Endothelial cell of umbilical vein (primary cell): ENCODE measurements around the gene PCTP. TPM values are rescaled to one million over a fixed set of nuclear protein-coding genes. Genes with fewer than 3 reads are reported as not detected.

Source experiments
- BruUV-seq: library from RNA; stranded (reverse); fragments of 400-500 nt; replicated peaks from 2 replicates; lab custom pipeline; 2021; lab: Mats Ljungman, UMichigan
- CTCF ChIA-PET: fragments of 300-600, 350-600 bp; sonication (Branson Sonifier 250); formaldehyde crosslinking; loops from one replicate; lab custom pipeline; 2021; ENCODE audit warnings: antibody characterized with exemption, inconsistent platforms; lab: Charles Lee
- POLR2A ChIA-PET: fragments of 300-600, 350-600 bp; sonication (Branson Sonifier 250); formaldehyde crosslinking; loops from one replicate; lab custom pipeline; 2021; ENCODE audit warnings: antibody characterized with exemption, inconsistent platforms; lab: Charles Lee
- DNase-seq: peaks from one replicate; pipeline ENCODE4 v3.0.0-alpha.2; 2011; ENCODE audit warnings: low read depth, low spot score
- FAIRE-seq: peaks from 2 replicates; lab custom pipeline; 2011; peaks lifted over from hg19 to GRCh38; lab: Jason Lieb, UNC
- H2AFZ ChIP-seq: 2 replicates; pipeline ENCODE4 v1.6.0; 2012; ENCODE audit warnings: low read depth, low read length, control low read depth, inconsistent platforms
- H3K27ac ChIP-seq: 2 replicates; pipeline ENCODE4 v1.5.1; 2011; ENCODE audit warnings: low read depth, mild to moderate bottlenecking, control low read depth, low read length, moderate library complexity; ENCODE audit not compliant: insufficient read depth
- H3K27me3 ChIP-seq, 2 experiments: 2 replicates each; pipeline versions ENCODE4 v1.6.0 to v1.6.1; 2011; ENCODE audit warnings: low read length in 2 of 2, mixed read lengths in 1 of 2; ENCODE audit not compliant: control insufficient read depth in 2 of 2, insufficient read depth in 2 of 2
- H3K36me3 ChIP-seq, 2 experiments: 2 replicates in 1 of 2; 3 replicates in 1 of 2; pipeline ENCODE4 v1.5.1; 2011; ENCODE audit warnings: low read length in 2 of 2, mild to moderate bottlenecking in 1 of 2, moderate library complexity in 1 of 2; ENCODE audit not compliant: control insufficient read depth in 2 of 2, insufficient read depth in 2 of 2; ENCODE audit errors: extremely low read depth in 1 of 2
- H3K4me1 ChIP-seq: 3 replicates; pipeline ENCODE4 v1.5.1; 2011; ENCODE audit warnings: mild to moderate bottlenecking, low read length; ENCODE audit not compliant: control insufficient read depth, insufficient read depth; ENCODE audit errors: extremely low read depth
- H3K4me2 ChIP-seq: 2 replicates; pipeline ENCODE4 v1.6.1; 2011; ENCODE audit warnings: low read length, control low read depth, mixed read lengths; ENCODE audit not compliant: insufficient read depth
- H3K4me3 ChIP-seq, 3 experiments: fragments of 200-600 bp in 1 of 3; sonication (generic), shearing (Covaris generic) in 1 of 3; replicated peaks in 1 of 3; 2 replicates each; pipeline ENCODE4 v1.5.1; 2011 to 2016; ENCODE audit warnings: control low read depth in 3 of 3, low read length in 3 of 3, mild to moderate bottlenecking in 2 of 3, inconsistent platforms in 1 of 3, low read depth in 1 of 3, moderate library complexity in 1 of 3; ENCODE audit not compliant: insufficient read depth in 1 of 3
- H3K79me2 ChIP-seq: 2 replicates; pipeline ENCODE4 v1.6.0; 2012; ENCODE audit warnings: low read length, inconsistent platforms; ENCODE audit not compliant: control insufficient read depth, insufficient read depth
- H3K9ac ChIP-seq: replicated peaks from 2 replicates; pipeline ENCODE3; 2011; ENCODE audit warnings: low read length, control low read depth; ENCODE audit not compliant: insufficient read depth; ENCODE audit errors: extremely low read depth
- H3K9me1 ChIP-seq: replicated peaks from 3 replicates; pipeline ENCODE4 v1.6.0; 2011; ENCODE audit warnings: mild to moderate bottlenecking, low read length; ENCODE audit not compliant: control insufficient read depth, insufficient read depth; ENCODE audit errors: extremely low read depth
- H3K9me3 ChIP-seq: replicated peaks from 2 replicates; pipeline ENCODE4 v1.5.1; 2012; ENCODE audit warnings: low read length, inconsistent platforms; ENCODE audit not compliant: control insufficient read depth, insufficient read depth
- H4K20me1 ChIP-seq: replicated peaks from 2 replicates; pipeline ENCODE3; 2011; ENCODE audit warnings: mild to moderate bottlenecking, low read length; ENCODE audit not compliant: control insufficient read depth, insufficient read depth; ENCODE audit errors: extremely low read depth
- EZH2 ChIP-seq: IDR thresholded peaks from 2 replicates; pipeline ENCODE4 v1.6.1; 2012; ENCODE audit warnings: borderline replicate concordance, low read depth, mild to moderate bottlenecking, moderate library complexity, low read length, inconsistent platforms; ENCODE audit not compliant: severe bottlenecking
- FOS ChIP-seq: IDR thresholded peaks from 2 replicates; pipeline ENCODE4 v1.6.1; 2011; ENCODE audit warnings: mild to moderate bottlenecking, low read length, moderate library complexity, borderline replicate concordance; ENCODE audit not compliant: insufficient read depth
- GATA2 ChIP-seq: IDR thresholded peaks from 2 replicates; pipeline ENCODE4 v1.7.0; 2011; ENCODE audit warnings: low read depth, mild to moderate bottlenecking, moderate library complexity, mixed read lengths, low read length; ENCODE audit not compliant: insufficient read length, insufficient read depth
- JUN ChIP-seq: IDR thresholded peaks from 2 replicates; pipeline ENCODE4 v1.6.1; 2011; ENCODE audit warnings: borderline replicate concordance, low read depth; ENCODE audit not compliant: insufficient read length, insufficient read depth
- MAX ChIP-seq: IDR thresholded peaks from 2 replicates; pipeline ENCODE4 v1.6.1; 2011; ENCODE audit not compliant: insufficient read depth, insufficient read length
- MYC ChIP-seq: IDR thresholded peaks from one replicate; pipeline ENCODE4 v1.6.1; 2011; ENCODE audit warnings: mild to moderate bottlenecking, low read depth, low read length
- POLR2A ChIP-seq: IDR thresholded peaks from 2 replicates; pipeline ENCODE4 v1.6.1; 2012; ENCODE audit warnings: low read depth, mild to moderate bottlenecking, control low read depth, low read length
- POLR2AphosphoS5 ChIP-seq: IDR thresholded peaks from 2 replicates; pipeline ENCODE4 v1.6.1; 2012; ENCODE audit warnings: low read depth, mild to moderate bottlenecking, control low read depth, low read length, moderate library complexity; ENCODE audit not compliant: insufficient read depth
- dilution Hi-C: fragments of 300-500 bp; cut with MboI; formaldehyde crosslinking; loops from one replicate; pipeline ENCODE4 v1.15.0; 2019; ENCODE audit warnings: low sequenced_read_pairs; ENCODE audit not compliant: extremely low pct_ligation_motif_present
- intact Hi-C: fragments of 100-400 bp; cut with micrococcal nuclease; formaldehyde crosslinking; loops from one replicate; pipeline ENCODE4 v1.10.0; 2022
- polyA plus RNA-seq, 4 experiments: library from polyadenylated mRNA; depleted of rRNA in 3 of 4; stranded (reverse) in 3 of 4; unstranded in 1 of 4; fragments of >200 nt; gene quantifications; 2 replicates each; pipeline versions ENCODE4 v1.2.1 to v1.2.3, GENCODE V29; 2011 to 2012; ENCODE audit warnings: missing spikeins in 1 of 4
- total RNA-seq: library from RNA; stranded (reverse); gene quantifications from 2 replicates; pipeline ENCODE4 v1.2.3, GENCODE V29; 2021
- TF ChIP-seq, protein P1 (sequence below), 2 donors: IDR thresholded peaks; 1 replicate in 1 of 2; 2 replicates in 1 of 2; pipeline ENCODE4 v1.5.1; 2011; ENCODE audit warnings: low read length in 2 of 2, mild to moderate bottlenecking in 2 of 2, moderate library complexity in 2 of 2, control low read depth in 1 of 2, inconsistent platforms in 1 of 2, low read depth in 1 of 2; ENCODE audit not compliant: insufficient read depth in 1 of 2; ENCODE audit errors: extremely low read depth in 1 of 2

The PCTP gene
- total and polyA plus RNA-seq, 2 donors (not counting 3 experiments of a cell fraction or from before 2014, with no cell fraction given) = 13.5 to 18.3 TPM

GRCh38 chr17:55785181-55785580, 34.3 kb downstream of the PCTP start:
- no peak for FAIRE-seq
- dilution Hi-C loops = no loop called here

GRCh38 chr17:55793272-55793671, 42.4 kb downstream of the PCTP start:
- intact Hi-C loops = no loop called here

More at GRCh38 chr17:55785181-55785580, 34.3 kb downstream of the PCTP start:
- Histone ChIP-seq H3K27me3 (no peaks in the 10 kb centered on the region), H3K4me1 (no peaks in the 10 kb centered on the region), H3K79me2 (no peaks in the 10 kb centered on the region), H3K4me2 (no peak overlapping the region), H3K9me3 (no peaks in the 10 kb centered on the region), H3K9me1 (no peaks in the 10 kb centered on the region), H3K36me3 (no peaks in the 10 kb centered on the region), H4K20me1 (no peaks in the 10 kb centered on the region), H3K9ac (no peak overlapping the region), H3K27ac (no peak overlapping the region), H3K4me3 (no peak overlapping the region), H2AFZ (no peak overlapping the region)
- TF ChIP-seq POLR2AphosphoS5 (no peak), POLR2A (no peak)
- CTCF ChIA-PET = interaction anchor here (0.7 kb wide), 1 partner anchor 16 kb away, joined by 3 read pairs; no protein-coding TSS in a partner anchor
- DNase-seq = no peak
- no TSS peak for BruUV-seq
- POLR2A ChIA-PET = no interaction called here
- intact Hi-C loops = no loop called here

More at GRCh38 chr17:55793272-55793671, 42.4 kb downstream of the PCTP start:
- Histone ChIP-seq H3K27me3 (peaks cover 0 to 4% of the 10 kb centered on the region in 2 experiments), H2AFZ (no peak overlapping the region), H3K27ac (no peak overlapping the region), H3K79me2 (no peaks in the 10 kb centered on the region), H4K20me1 (no peaks in the 10 kb centered on the region), H3K36me3 (no peaks in the 10 kb centered on the region), H3K4me2 (no peak overlapping the region), H3K9ac (no peak overlapping the region), H3K9me1 (no peaks in the 10 kb centered on the region), H3K9me3 (no peaks in the 10 kb centered on the region), H3K4me1 (no peaks in the 10 kb centered on the region), H3K4me3 (no peak overlapping the region)
- POLR2A ChIA-PET = no interaction called here
- TF ChIP-seq MAX (no peak), FOS (no peak), MYC (no peak), EZH2 (no peak), POLR2AphosphoS5 (no peak), GATA2 (no peak), JUN (no peak), POLR2A (no peak)
- TF ChIP-seq, protein P1, sequence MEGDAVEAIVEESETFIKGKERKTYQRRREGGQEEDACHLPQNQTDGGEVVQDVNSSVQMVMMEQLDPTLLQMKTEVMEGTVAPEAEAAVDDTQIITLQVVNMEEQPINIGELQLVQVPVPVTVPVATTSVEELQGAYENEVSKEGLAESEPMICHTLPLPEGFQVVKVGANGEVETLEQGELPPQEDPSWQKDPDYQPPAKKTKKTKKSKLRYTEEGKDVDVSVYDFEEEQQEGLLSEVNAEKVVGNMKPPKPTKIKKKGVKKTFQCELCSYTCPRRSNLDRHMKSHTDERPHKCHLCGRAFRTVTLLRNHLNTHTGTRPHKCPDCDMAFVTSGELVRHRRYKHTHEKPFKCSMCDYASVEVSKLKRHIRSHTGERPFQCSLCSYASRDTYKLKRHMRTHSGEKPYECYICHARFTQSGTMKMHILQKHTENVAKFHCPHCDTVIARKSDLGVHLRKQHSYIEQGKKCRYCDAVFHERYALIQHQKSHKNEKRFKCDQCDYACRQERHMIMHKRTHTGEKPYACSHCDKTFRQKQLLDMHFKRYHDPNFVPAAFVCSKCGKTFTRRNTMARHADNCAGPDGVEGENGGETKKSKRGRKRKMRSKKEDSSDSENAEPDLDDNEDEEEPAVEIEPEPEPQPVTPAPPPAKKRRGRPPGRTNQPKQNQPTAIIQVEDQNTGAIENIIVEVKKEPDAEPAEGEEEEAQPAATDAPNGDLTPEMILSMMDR (IDR thresholded peaks at IDR 0.05; ENCODE audit: extremely low read depth in 1 of 2, insufficient read depth in 1 of 2, low read depth in 1 of 2, low read length in 2 of 2) = no peak
- no TSS peak for BruUV-seq
- FAIRE-seq = no peak
- CTCF ChIA-PET = interaction anchor here (1.7 kb wide), 1 partner anchor 152 kb away, joined by 4 read pairs; no protein-coding TSS in a partner anchor
- no peak for DNase-seq
- dilution Hi-C loops = no loop called here
